Smooth muscle cell (in vitro differentiated cells): ENCODE data around the gene EPG5. TPM values are rescaled to one million over a fixed set of nuclear protein-coding genes. Genes with fewer than 3 reads are reported as not detected.

Experiments used
- DNase-seq: peaks from one replicate; lab custom pipeline; 2025; ENCODE audit not compliant: unreplicated experiment; lab: John Stamatoyannopoulos, UW
- H2AFZ ChIP-seq: fragments of 200-600 bp; sonication (generic); 2 replicates; pipeline ENCODE4 v1.6.0; 2016; ENCODE audit warnings: antibody characterized with exemption, low read depth, mild to moderate bottlenecking
- H3F3A ChIP-seq: fragments of 200-600 bp; sonication (generic); 2 replicates; pipeline ENCODE4 v1.6.0; 2017; ENCODE audit warnings: antibody characterized with exemption, low read depth
- H3K27ac ChIP-seq: fragments of 200-600 bp; sonication (generic); 2 replicates; pipeline ENCODE4 v1.5.1; 2016; ENCODE audit warnings: low read depth, mild to moderate bottlenecking
- H3K27me3 ChIP-seq: fragments of 200-600 bp; sonication (generic); 2 replicates; pipeline ENCODE4 v1.6.1; 2016; ENCODE audit warnings: low read depth, mild to moderate bottlenecking
- H3K36me3 ChIP-seq: fragments of 200-600 bp; sonication (generic); 2 replicates; pipeline ENCODE4 v1.5.1; 2016; ENCODE audit warnings: low read depth
- H3K4me1 ChIP-seq: fragments of 200-600 bp; sonication (generic); 2 replicates; pipeline ENCODE4 v1.5.1; 2016; ENCODE audit warnings: low read depth
- H3K4me2 ChIP-seq: fragments of 200-600 bp; sonication (generic); 2 replicates; pipeline ENCODE4 v1.6.0; 2016; ENCODE audit warnings: mild to moderate bottlenecking
- H3K4me3 ChIP-seq: fragments of 200-600 bp; sonication (generic); 2 replicates; pipeline ENCODE4 v1.5.1; 2016; ENCODE audit warnings: mild to moderate bottlenecking
- H3K79me2 ChIP-seq: fragments of 200-600 bp; sonication (generic); 2 replicates; pipeline ENCODE4 v1.6.0; 2016; ENCODE audit warnings: low read depth, mild to moderate bottlenecking
- H3K9ac ChIP-seq: fragments of 200-600 bp; sonication (generic); 2 replicates; pipeline ENCODE4 v1.6.0; 2016; ENCODE audit warnings: low read depth
- H3K9me3 ChIP-seq: fragments of 200-600 bp; sonication (generic); replicated peaks from 2 replicates; pipeline ENCODE4 v1.5.1; 2016; ENCODE audit warnings: low read depth
- H4K20me1 ChIP-seq: fragments of 200-600 bp; sonication (generic); 2 replicates; pipeline ENCODE4 v1.6.0; 2016; ENCODE audit warnings: low read depth
- WGBS: methylation state at CpG from one replicate; pipeline ENCODE4 v1.1.7; 2016; ENCODE audit warnings: low lambda C conversion rate; 5-methylcytosine and 5-hydroxymethylcytosine counted together
- polyA plus RNA-seq: library from polyadenylated mRNA; unstranded; fragments of >200 nt; fragmentation: Nextera tagmentation; extraction: Ambion mirVana; gene quantifications from 2 replicates; pipeline ENCODE4 v1.2.1, GENCODE V29; 2016
- total RNA-seq: library from RNA; depleted of rRNA; stranded (reverse); fragments of >200 nt; gene quantifications from 2 replicates; pipeline ENCODE4 v1.2.3, GENCODE V29; 2014
- TF ChIP-seq, protein P1 (sequence below): fragments of 200-600 bp; sonication (generic); IDR thresholded peaks from 2 replicates; pipeline ENCODE4 v1.5.1; 2017; ENCODE audit warnings: borderline replicate concordance, mild to moderate bottlenecking, antibody characterized with exemption; ENCODE audit not compliant: insufficient read depth, poor library complexity, severe bottlenecking

Gene EPG5
- total and polyA plus RNA-seq, 2 experiments from 2014 or later: 2.7 to 20.8 TPM

DNA sequence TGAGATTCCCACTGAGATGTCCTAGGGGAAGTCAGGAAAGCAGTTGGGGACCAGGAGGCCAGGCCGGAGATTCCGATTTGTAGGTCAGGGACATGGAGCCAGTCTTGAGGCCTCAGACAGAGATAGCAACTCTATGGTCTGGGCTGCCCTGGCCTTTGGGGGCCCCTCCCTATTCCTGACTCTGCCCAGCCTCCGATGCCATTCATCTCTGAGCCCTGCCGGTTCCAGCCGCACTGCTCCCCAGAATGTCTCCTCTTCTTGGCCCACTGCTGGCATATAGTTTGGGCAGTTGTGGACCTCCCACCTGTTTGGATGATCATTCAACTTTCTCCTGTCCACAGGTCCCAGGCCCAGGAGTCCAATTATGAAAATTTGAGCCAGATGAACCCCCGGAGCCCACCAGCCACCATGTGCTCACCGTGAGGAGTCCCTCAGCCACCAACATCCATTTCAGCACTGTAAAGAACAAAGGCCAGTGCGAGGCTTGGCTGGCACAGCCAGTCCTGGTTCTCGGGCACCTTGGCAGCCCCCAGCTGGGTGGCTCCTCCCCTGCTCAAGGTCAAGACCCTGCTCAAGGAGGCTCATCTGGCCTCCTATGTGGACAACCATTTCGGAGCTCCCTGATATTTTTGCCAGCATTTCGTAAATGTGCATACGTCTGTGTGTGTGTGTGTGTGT is 125.2 kb downstream of the EPG5 start:
- no peaks in the 10 kb centered on the region for H3K9me3 ChIP-seq
- TF ChIP-seq, protein P1, sequence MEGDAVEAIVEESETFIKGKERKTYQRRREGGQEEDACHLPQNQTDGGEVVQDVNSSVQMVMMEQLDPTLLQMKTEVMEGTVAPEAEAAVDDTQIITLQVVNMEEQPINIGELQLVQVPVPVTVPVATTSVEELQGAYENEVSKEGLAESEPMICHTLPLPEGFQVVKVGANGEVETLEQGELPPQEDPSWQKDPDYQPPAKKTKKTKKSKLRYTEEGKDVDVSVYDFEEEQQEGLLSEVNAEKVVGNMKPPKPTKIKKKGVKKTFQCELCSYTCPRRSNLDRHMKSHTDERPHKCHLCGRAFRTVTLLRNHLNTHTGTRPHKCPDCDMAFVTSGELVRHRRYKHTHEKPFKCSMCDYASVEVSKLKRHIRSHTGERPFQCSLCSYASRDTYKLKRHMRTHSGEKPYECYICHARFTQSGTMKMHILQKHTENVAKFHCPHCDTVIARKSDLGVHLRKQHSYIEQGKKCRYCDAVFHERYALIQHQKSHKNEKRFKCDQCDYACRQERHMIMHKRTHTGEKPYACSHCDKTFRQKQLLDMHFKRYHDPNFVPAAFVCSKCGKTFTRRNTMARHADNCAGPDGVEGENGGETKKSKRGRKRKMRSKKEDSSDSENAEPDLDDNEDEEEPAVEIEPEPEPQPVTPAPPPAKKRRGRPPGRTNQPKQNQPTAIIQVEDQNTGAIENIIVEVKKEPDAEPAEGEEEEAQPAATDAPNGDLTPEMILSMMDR: no peak
- H3K27me3 ChIP-seq: peaks cover 5% of the 10 kb centered on the region
- WGBS: 98% methylated on average over 12 of the region's 12 CpGs
- H3K79me2 ChIP-seq: no peaks in the 10 kb centered on the region
- no peak for DNase-seq
- H3K36me3 ChIP-seq: no peaks in the 10 kb centered on the region
- no peak overlapping the region for H2AFZ ChIP-seq
- no peaks in the 10 kb centered on the region for H4K20me1 ChIP-seq
- no peak overlapping the region for H3K27ac ChIP-seq
- H3K4me3 ChIP-seq: no peak overlapping the region
- H3K9ac ChIP-seq: no peak overlapping the region
- no peaks in the 10 kb centered on the region for H3F3A ChIP-seq
- H3K4me2 ChIP-seq: no peak overlapping the region
- H3K4me1 ChIP-seq: peaks cover 4% of the 10 kb centered on the region

DNA sequence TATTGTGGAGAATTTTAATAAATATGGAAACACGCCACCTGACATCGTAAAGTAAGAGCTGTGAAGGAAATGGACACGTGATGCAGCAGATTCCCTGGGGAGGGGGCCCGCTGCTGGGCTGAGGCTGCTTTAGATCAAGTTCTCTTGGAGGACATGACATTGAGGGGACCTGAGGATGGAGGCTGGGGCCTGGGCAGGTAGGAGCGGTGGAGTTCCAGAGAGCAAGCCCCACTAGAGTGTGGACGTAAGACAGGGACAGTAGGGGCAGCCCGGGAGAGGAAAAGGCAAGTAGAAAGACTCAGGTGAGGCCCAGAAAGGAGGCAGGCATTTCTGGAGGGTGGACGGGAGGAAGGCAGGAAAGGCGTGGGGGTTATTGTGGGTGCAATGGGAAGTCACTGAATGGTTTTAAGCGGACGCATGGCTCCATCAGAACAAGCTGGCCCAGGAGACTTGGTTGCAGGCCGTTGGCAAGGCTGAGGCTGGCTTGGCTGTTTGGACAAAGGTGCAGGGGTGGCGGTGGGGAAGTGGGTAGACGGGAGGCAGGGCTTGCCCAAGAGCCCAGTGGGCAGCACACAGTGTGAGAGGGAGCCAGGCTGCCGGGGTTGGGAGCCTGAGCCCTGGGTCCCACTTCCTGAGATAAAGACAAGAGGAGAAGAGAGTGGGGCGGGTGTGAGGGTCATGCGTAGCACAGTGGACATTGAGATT is 125.9 kb downstream of the EPG5 start:
- no peak overlapping the region for H3K4me2 ChIP-seq
- no peaks in the 10 kb centered on the region for H3K36me3 ChIP-seq
- H2AFZ ChIP-seq: no peak overlapping the region
- WGBS: 81% methylated on average over 17 of the region's 17 CpGs
- H3K27ac ChIP-seq: no peak overlapping the region
- H3K27me3 ChIP-seq: peaks cover 11% of the 10 kb centered on the region
- H3K9ac ChIP-seq: no peak overlapping the region
- no peak overlapping the region for H3K4me3 ChIP-seq
- H4K20me1 ChIP-seq: no peaks in the 10 kb centered on the region
- peaks cover 4% of the 10 kb centered on the region for H3K4me1 ChIP-seq
- H3K9me3 ChIP-seq: no peaks in the 10 kb centered on the region
- no peaks in the 10 kb centered on the region for H3K79me2 ChIP-seq
- TF ChIP-seq, protein P1: no peak
- no peaks in the 10 kb centered on the region for H3F3A ChIP-seq
- no peak for DNase-seq

- Histone ChIP-seq H3K9ac (no peak overlapping the region), H3K4me1 (no peaks in the 10 kb centered on the region), H3K4me2 (no peak overlapping the region), H4K20me1 (no peaks in the 10 kb centered on the region), H3K4me3 (no peak overlapping the region), H2AFZ (no peak overlapping the region), H3K79me2 (no peaks in the 10 kb centered on the region), H3K9me3 (no peaks in the 10 kb centered on the region), H3K27me3 (peaks cover 14% of the 10 kb centered on the region), H3F3A (no peaks in the 10 kb centered on the region), H3K27ac (no peak overlapping the region), H3K36me3 (no peaks in the 10 kb centered on the region)
- no peak for DNase-seq
- 81% methylated on average over 13 of the region's 13 CpGs for WGBS
- TF ChIP-seq, protein P1: peak; percentile 49
These were observed 127.4 kb downstream of the EPG5 start for GRCh38 chr18:45839414-45840395.
